ENCODE results near the gene ATP6V0A4.

- TF ChIP-seq CTCF (IDR thresholded peaks at IDR 0.05) (no peak), POLR2A (IDR thresholded peaks at IDR 0.05; ENCODE audit: low read depth) (no peak), EP300 (IDR thresholded peaks at IDR 0.05) (no peak), POLR2AphosphoS5 (IDR thresholded peaks at IDR 0.05) (no peak)
These were observed 17.0 kb downstream of the ATP6V0A4 start for GRCh38 chr7:138781004-138781403.

Measured in esophagus muscularis mucosa (tissue), 4 donors.